B cell (primary cell): ENCODE measurements around the gene FBXO10. TPM values are rescaled to one million over a fixed set of nuclear protein-coding genes. Genes with fewer than 3 reads are reported as not detected.

Source experiments
- ATAC-seq: fragments of 200-7000 bp; cut with Tn5 transposase; one replicate; pipeline ENCODE4 v1.10.0; 2021; ENCODE audit warnings: low read depth, mild to moderate bottlenecking, moderate number of reproducible peaks, moderate library complexity
- CTCF ChIA-PET: fragments of 350-600 bp; sonication (Branson Sonifier 250); formaldehyde crosslinking; loops from one replicate; lab custom pipeline; 2021; ENCODE audit warnings: antibody characterized with exemption, inconsistent platforms; lab: Charles Lee
- POLR2A ChIA-PET: fragments of 350-600 bp; sonication (Branson Sonifier 250); formaldehyde crosslinking; loops from one replicate; lab custom pipeline; 2021; ENCODE audit warnings: antibody characterized with exemption; lab: Charles Lee
- DNase-seq: peaks from one replicate; pipeline ENCODE4 v3.0.0; 2013
- H2AFZ ChIP-seq: 2 replicates; pipeline ENCODE4 v1.6.1; 2012; ENCODE audit warnings: mild to moderate bottlenecking, low read depth, low read length; ENCODE audit not compliant: insufficient read depth, poor library complexity, severe bottlenecking
- H3K27ac ChIP-seq, 2 donors: 1 replicate in 1 of 2; 2 replicates in 1 of 2; pipeline ENCODE4 v1.5.1; 2012 to 2013; ENCODE audit warnings: low read length in 2 of 2, mild to moderate bottlenecking in 2 of 2, moderate library complexity in 1 of 2
- H3K27me3 ChIP-seq, 4 experiments: fragments of 200-600 bp in 1 of 4; sonication (generic) in 1 of 4; replicated peaks in 1 of 4; 1 replicate in 2 of 4; 2 replicates in 2 of 4; pipeline versions ENCODE4 v1.6.1 to v1.7.0; 2013 to 2016; ENCODE audit warnings: low read length in 3 of 4, mild to moderate bottlenecking in 2 of 4, mixed read lengths in 1 of 4, moderate library complexity in 1 of 4; ENCODE audit not compliant: insufficient read depth in 4 of 4, control insufficient read depth in 3 of 4; ENCODE audit errors: control extremely low read depth in 1 of 4
- H3K36me3 ChIP-seq, 2 experiments: replicated peaks in 1 of 2; 1 replicate in 1 of 2; 2 replicates in 1 of 2; pipeline versions ENCODE4 v1.6.1 to v1.7.1; 2013; ENCODE audit warnings: low read length in 1 of 2; ENCODE audit not compliant: insufficient read depth in 2 of 2, control insufficient read depth in 1 of 2; ENCODE audit errors: control extremely low read depth in 1 of 2, extremely low read depth in 1 of 2
- H3K4me1 ChIP-seq, 2 donors: fragments of 200-600 bp in 1 of 2; sonication (generic) in 1 of 2; 1 replicate in 1 of 2; 2 replicates in 1 of 2; pipeline versions ENCODE4 v1.5.1 to v1.6.1; 2013 to 2017; ENCODE audit warnings: low read length in 2 of 2; ENCODE audit not compliant: control insufficient read depth in 2 of 2, insufficient read depth in 2 of 2
- H3K4me2 ChIP-seq: replicated peaks from 2 replicates; pipeline ENCODE3; 2012; ENCODE audit warnings: mild to moderate bottlenecking, low read depth, low read length; ENCODE audit not compliant: poor library complexity, severe bottlenecking
- H3K4me3 ChIP-seq, 5 experiments: fragments of 200-600 bp in 1 of 5; sonication (generic) in 1 of 5; 1 replicate in 3 of 5; 2 replicates in 2 of 5; pipeline versions ENCODE4 v1.5.1 to v1.7.0; 2011 to 2016; ENCODE audit warnings: low read length in 4 of 5, mild to moderate bottlenecking in 4 of 5, low read depth in 2 of 5, control low read depth in 1 of 5, moderate library complexity in 1 of 5; ENCODE audit not compliant: insufficient read depth in 1 of 5; ENCODE audit errors: control extremely low read depth in 1 of 5, extremely low read depth in 1 of 5
- H3K79me2 ChIP-seq: fragments of 200-600 bp; sonication (generic); one replicate; pipeline ENCODE4 v1.6.0; 2016; ENCODE audit warnings: low read length; ENCODE audit not compliant: control insufficient read depth, insufficient read depth
- H3K9ac ChIP-seq: fragments of 200-600 bp; sonication (generic); 2 replicates; pipeline ENCODE4 v1.6.1; 2017; ENCODE audit warnings: mild to moderate bottlenecking, low read length, moderate library complexity
- H3K9me3 ChIP-seq, 3 donors: one replicate each; pipeline versions ENCODE4 v1.6.1 to v1.7.1; 2013; ENCODE audit warnings: low read length in 2 of 3; ENCODE audit not compliant: control insufficient read depth in 2 of 3, insufficient read depth in 1 of 3; ENCODE audit errors: control extremely low read depth in 1 of 3
- H4K20me1 ChIP-seq: 2 replicates; pipeline ENCODE4 v1.6.0; 2012; ENCODE audit warnings: mild to moderate bottlenecking, low read length; ENCODE audit not compliant: insufficient read depth, control insufficient read depth, poor library complexity, severe bottlenecking
- H3K27ac Mint-ChIP-seq: one replicate; pipeline ENCODE4 v1.8.0; 2021; ENCODE audit warnings: mixed read lengths
- H3K27me3 Mint-ChIP-seq: one replicate; pipeline ENCODE4 v1.8.0; 2021; ENCODE audit warnings: mixed read lengths
- H3K4me1 Mint-ChIP-seq: one replicate; pipeline ENCODE4 v1.8.0; 2021; ENCODE audit warnings: mixed read lengths
- H3K4me3 Mint-ChIP-seq: one replicate; pipeline ENCODE4 v1.8.0; 2021; ENCODE audit warnings: mixed read lengths
- H3K9me3 Mint-ChIP-seq: one replicate; pipeline ENCODE4 v1.8.0; 2022; ENCODE audit warnings: mixed read lengths; ENCODE audit not compliant: insufficient read depth
- EZH2 ChIP-seq: IDR thresholded peaks from 2 replicates; pipeline ENCODE4 v1.6.1; 2012; ENCODE audit warnings: borderline replicate concordance, low read depth, mild to moderate bottlenecking, moderate library complexity, low read length; ENCODE audit not compliant: insufficient read depth, poor library complexity, severe bottlenecking
- WGBS: methylation state at CpG from one replicate; pipeline ENCODE4 v1.1.5; 2013; ENCODE audit warnings: missing lambda C conversion rate; ENCODE audit not compliant: insufficient coverage; 5-methylcytosine and 5-hydroxymethylcytosine counted together
- intact Hi-C: fragments of 100-400 bp; cut with micrococcal nuclease; formaldehyde crosslinking; loops from one replicate; pipeline ENCODE4 v1.10.0; 2022
- polyA plus RNA-seq: library from polyadenylated mRNA; depleted of rRNA; stranded (reverse); fragments of >200 nt; gene quantifications from 2 replicates; pipeline ENCODE4 v1.2.3, GENCODE V29; 2012
- total RNA-seq, 2 donors: library from RNA; stranded (reverse); fragments of 120-200 nt in 1 of 2; gene quantifications; 1 replicate in 1 of 2; 2 replicates in 1 of 2; pipeline versions ENCODE4 v1.2.3 to v1.2.4, GENCODE V29; 2013 to 2022
- TF ChIP-seq, protein P1 (sequence below): fragments of 200-600 bp; IDR thresholded peaks from one replicate; pipeline ENCODE4 v1.8.0; 2022; ENCODE audit warnings: antibody characterized with exemption, mild to moderate bottlenecking

The FBXO10 gene
- total and polyA plus RNA-seq, 2 donors (not counting 1 experiment from before 2014, with no cell fraction given) = 18.6 to 67.3 TPM

DNA sequence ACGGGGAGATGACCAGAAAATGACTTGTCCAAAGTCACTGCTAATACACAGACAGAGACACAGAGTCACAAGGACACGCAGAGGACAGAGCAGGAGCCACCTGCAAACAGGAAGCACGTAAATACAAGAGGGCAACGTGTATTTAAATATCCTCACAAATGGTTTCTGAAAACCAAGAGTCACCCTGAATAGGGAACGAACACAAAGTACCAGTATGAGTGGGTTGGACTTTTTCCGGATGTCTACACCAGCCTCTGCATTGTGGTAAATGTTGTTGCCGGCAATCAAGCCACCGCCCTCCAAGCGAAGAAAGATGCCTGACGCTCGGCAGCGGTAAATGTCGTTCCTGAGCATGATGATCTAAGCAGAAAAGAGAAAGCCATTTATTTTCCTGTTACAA, 44.5 kb downstream of the FBXO10 start:
- Histone ChIP-seq H3K27ac (peak overlapping the region; percentile 67 to 82), H2AFZ (no peak overlapping the region), H4K20me1 (no peaks in the 10 kb centered on the region), H3K9me3 (no peaks in the 10 kb centered on the region), H3K9ac (peak overlapping the region; percentile 41), H3K4me2 (peak overlapping the region; percentile 45), H3K79me2 (no peaks in the 10 kb centered on the region), H3K27me3 (no peaks in the 10 kb centered on the region), H3K4me3 (peak overlapping the region in 4 of 5 experiments; percentile 8 to 51 (median 28)), H3K36me3 (peaks cover 11 to 25% of the 10 kb centered on the region in 2 experiments), H3K4me1 (peaks cover 0 to 28% of the 10 kb centered on the region in 2 donors)
- ChIA-PET POLR2A (interaction anchor here (1.2 kb wide), 2 partner anchors 34 to 44 kb away, joined by 3 to 5 read pairs; partner anchors contain the start of gene FBXO10), CTCF (interaction anchor here (0.9 kb wide), 1 partner anchor 44 kb away, joined by 3 read pairs; the partner anchor contains the start of gene FBXO10)
- intact Hi-C loops = loop anchor here (1.0 kb wide), 1 partner anchor 66 kb away; the partner anchor contains the start of gene ZBTB5
- ATAC-seq (peak; percentile 73), DNase-seq (peak; percentile 77)
- no peak for TF ChIP-seq EZH2
- TF ChIP-seq, protein P1, sequence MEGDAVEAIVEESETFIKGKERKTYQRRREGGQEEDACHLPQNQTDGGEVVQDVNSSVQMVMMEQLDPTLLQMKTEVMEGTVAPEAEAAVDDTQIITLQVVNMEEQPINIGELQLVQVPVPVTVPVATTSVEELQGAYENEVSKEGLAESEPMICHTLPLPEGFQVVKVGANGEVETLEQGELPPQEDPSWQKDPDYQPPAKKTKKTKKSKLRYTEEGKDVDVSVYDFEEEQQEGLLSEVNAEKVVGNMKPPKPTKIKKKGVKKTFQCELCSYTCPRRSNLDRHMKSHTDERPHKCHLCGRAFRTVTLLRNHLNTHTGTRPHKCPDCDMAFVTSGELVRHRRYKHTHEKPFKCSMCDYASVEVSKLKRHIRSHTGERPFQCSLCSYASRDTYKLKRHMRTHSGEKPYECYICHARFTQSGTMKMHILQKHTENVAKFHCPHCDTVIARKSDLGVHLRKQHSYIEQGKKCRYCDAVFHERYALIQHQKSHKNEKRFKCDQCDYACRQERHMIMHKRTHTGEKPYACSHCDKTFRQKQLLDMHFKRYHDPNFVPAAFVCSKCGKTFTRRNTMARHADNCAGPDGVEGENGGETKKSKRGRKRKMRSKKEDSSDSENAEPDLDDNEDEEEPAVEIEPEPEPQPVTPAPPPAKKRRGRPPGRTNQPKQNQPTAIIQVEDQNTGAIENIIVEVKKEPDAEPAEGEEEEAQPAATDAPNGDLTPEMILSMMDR = no peak
- WGBS = 73% methylated on average over 13 of the region's 13 CpGs
- no peaks in the 10 kb centered on the region for H3K9me3 Mint-ChIP-seq
- H3K27me3 Mint-ChIP-seq = no peaks in the 10 kb centered on the region
- peak overlapping the region; percentile 96 for H3K27ac Mint-ChIP-seq
- H3K4me3 Mint-ChIP-seq = peak overlapping the region; percentile 86
- H3K4me1 Mint-ChIP-seq = peaks cover 37% of the 10 kb centered on the region
